GM19328 (cell line): ENCODE results near the gene HSDL1.

Experiments
- ATAC-seq: cut with Tn5 transposase; IDR thresholded peaks from one replicate; pipeline ENCODE4 v1.9.1; 2021; ENCODE audit warnings: mild to moderate bottlenecking, moderate library complexity; ENCODE audit not compliant: unreplicated experiment

Gene HSDL1

DNA sequence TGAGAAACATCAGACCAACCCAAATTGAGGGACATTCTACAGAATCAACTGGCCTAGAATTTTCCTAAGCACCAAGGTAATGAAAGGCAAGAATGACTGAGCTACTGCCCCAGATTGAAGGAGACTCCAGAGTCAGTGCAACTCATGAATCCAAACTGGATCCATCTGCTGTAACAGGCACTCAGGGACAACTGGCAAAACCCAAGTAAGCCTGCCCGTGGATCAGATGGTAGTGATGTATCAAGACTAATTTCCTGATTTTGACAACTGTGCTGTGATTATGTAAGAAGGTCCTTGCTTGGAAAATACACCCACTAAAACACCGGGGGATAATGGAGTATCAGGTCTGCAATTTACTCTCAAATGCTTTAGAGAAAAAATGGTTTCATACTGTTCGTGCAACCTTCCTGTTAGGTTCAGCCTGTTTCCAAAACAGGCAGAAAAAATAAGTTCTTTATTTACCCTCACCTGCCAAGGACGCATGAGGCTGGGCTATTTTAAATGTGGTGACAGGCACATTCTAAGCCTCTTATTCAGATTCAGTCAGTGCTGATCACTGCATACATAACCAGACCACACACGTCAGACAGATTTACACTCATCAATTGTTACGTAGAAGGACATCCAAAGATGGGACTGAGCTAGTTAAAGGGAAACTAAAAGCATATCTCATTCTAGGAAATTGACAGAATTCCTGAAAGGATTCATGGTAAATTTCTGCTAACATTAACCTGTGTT lies 35.2 kb downstream of the HSDL1 start:
- ATAC-seq: no peak

DNA sequence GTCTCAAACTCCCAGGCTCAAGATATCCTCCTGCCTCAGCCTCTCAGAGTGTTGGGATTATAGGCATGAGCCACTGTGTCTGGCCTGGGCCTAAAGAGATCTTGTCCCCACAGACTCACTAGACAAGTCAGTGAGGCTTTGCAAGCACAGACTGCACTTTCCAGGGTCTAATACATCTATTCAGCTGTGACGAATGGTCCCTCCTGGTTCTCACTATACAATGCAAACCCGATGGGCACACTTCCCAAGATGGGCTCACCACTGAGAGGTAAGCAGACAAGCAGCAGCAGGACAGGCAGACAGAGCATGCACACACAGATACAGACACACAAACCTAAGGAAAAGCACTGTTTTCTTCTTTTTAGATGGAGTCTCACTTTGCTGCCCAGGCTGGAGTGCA lies 37.1 kb downstream of the HSDL1 start:
- ATAC-seq: no peak

DNA sequence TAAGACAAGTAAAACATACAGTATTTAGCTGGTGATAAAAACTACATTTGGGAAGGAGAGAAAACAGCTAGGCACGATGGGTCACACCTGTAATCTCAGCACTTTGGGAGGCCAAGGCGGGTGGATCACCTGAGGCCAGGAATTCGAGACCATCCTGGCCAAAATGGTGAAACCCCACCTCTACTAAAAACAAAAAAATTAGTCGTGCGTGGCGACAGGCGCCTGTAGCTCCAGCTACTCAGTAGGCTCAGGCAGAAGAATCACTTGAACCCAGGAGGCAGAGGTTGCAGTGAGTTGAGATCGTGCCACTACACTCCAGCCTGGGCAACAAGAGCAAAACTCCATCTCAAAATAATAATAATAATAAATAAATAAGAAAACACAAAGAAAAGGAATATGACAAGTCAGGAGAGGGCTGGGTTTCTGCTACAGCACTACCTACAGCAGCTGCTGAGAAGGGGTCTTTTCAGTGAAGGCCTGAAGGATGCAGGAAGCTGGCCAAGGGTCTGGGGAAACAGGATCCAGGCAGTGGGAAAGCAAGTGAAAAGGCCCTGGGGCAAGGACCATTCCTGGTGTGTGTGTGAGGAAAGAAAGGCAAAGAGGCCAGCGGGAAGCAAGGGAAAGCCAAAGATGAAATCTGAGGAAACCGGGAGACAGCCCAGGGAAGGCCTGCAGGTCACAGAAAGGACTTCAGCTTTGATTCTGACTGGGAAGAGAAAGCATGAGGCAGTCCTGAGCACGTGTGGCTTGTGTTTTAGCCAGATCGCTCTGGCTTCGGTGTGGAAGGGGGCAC lies 38.8 kb downstream of the HSDL1 start:
- no peak for ATAC-seq

DNA sequence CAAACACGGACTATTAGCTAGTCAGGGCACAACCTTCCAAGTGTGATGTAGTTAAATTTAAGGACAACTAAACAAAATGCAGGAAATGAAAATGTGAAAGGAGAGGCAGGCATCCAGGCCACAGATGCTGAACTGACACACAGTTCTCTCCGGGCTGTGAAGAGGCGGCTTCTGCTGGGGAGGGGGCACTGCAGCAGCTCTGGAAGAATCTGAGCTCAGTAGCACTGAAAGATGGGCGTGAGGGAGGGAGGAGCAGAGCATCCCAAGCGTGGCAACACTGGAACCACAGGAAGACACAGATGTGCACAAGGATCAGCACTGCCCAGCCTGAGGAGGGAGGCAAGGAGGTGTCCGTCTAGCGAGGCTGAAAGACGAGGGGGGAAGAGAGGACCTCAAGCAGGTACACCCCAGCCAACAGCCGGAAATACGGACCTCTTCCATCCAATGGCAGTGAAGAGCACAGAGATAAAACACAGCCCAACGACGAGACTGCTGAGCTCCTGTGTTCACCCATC lies 39.6 kb downstream of the HSDL1 start:
- ATAC-seq: no peak

DNA sequence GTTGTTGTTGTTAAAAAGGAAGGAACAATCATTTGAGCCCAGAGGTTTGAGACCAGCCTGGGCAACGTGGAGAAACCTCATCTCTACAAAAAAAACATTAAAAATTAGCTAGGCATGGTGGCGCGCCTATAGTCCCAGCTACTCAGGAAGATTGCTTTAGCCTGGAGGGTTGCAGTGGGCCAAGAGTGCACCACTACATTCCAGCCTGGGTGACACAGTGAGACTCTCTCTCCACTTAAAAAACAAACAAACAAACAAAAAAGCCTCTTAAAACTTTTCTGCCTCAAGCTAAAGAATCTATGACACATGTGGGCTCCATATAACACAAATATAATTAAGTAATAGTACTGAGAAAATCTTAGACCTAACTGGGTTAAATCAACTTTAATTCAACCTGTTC lies 40.7 kb downstream of the HSDL1 start:
- no peak for ATAC-seq

DNA sequence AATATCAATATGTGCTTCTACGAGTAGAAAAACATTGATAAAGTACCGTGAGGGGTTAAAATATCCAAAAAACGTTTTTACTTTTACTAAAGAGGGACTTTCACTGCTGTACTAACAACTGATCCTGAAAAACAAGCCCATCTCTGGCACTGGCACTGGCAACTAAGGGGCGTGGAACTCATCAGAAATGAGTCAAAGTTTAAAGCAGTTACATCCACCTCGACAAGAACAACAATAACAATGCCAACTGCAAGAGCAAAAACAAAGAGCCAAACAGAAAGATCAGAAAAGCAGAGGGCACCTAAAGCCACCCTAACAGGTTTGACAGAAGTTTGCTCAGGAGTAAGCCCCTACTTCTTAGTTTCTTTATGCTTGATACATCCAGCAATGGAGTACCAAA lies 41.3 kb downstream of the HSDL1 start:
- ATAC-seq: no peak

DNA sequence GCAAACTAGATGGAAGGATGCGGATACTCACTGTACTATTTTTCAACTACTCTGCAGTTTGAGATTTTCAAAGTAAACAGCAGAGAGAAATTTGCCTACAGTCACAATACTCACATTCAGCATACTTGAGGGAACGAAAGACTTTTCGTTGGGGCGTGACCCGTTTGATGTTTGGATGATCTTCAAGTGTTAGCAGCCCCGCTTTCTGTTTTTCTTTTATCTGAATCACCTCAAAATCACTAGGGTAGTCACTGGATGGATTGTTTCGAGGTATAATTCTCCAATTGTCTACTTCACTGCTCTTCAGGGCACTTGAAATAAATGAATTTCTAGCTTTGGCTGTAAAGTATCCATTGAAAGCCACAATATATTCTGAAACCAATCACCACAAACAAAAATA lies 46.0 kb downstream of the HSDL1 start:
- ATAC-seq: no peak

DNA sequence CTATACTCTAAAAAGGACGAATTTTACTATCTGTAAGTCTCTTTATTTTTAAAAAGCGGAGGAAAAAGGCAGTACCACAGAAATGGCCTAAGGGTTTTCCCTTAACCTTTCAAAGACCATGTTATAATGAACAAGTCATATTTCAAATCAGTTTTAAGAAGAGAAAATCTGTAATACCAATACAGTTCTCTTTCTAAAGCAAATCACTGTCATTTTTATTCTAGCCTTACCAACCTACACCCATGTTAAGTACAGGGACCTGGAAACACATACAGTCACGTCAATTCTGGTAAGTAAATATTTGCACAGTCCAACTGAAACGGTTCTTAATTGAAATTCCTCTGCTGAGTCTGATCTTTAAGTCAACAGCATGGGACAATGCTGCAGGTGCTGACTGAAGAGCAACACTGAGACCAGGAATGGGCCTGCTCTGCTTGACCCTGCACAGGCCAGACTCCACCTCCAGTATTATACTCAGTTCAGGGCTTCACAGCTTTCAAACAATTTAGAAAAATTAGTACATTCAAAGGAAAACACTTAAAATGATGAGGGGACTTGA lies 48.5 kb downstream of the HSDL1 start:
- ATAC-seq: no peak

DNA sequence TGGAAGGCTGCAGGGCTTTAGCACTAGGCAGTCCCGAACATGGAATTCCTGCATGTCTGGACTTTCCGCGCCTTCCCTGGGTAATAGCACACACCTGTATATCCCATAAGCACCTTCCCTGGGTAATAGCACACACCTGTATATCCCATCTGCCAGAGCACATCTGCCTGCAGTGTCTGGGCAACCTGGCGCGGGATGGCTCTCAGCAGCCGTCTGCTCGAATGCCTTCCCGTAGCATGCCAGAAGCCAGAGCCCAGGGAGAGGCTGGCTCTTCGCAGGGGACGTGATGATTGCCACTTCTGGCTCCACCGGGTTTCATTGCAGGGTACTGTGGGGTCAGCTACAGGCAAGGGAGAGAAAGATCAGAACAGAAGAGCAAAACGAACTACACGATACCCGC lies 49.5 kb downstream of the HSDL1 start:
- no peak for ATAC-seq

DNA sequence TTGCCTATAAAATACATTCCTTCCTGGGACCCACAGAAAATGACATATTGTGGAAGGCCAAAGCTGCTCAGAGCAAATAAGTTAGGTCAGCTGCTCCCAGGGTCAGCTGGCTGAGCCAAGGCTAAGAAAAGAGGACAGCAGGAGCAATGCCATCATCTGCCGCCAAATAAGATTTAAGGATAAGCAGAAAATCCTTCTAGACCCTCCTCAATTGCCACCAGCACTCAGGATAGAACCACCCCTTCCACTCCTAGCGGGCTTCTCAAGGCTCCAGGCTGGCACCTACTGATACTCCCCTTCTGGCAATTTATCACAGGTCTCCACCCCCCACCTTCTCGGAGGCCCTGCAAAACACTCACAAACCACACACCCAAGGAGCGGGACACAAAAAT lies 51.1 kb downstream of the HSDL1 start:
- ATAC-seq: no peak

DNA sequence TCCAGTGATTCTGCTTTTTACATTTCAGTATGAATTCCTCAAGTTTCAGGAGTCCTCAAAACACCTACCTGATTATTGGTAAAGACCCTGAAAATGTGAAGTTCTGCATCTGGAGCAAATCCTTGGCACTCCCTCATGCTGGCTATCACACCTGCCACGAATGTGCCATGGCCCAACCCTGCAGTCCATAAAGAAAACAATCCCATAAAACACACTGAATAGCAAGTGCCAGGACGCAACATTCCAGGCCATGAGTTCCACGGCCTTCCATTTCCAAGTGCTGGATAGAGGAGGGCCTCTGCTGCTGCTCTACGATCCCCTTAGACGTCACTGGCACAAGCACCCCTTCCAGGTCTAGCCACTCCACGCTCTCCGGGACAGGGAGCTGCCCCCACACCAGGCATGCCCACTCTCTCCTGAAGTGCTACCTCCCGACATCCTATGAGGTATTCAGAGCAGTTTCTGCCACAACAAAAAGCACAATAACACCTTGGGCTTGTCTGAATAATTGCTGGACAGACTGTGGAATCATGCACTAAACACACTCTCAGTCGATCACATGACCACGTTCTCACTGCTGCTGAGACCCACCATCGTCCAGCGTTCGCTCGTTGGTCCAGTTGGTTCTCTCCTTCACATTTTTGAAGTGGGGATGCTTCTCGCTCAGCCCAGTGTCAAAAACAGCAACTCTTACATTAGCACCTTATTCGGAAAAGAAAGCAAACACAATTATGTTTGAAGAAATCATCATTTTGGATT lies 51.7 kb downstream of the HSDL1 start:
- ATAC-seq: no peak

DNA sequence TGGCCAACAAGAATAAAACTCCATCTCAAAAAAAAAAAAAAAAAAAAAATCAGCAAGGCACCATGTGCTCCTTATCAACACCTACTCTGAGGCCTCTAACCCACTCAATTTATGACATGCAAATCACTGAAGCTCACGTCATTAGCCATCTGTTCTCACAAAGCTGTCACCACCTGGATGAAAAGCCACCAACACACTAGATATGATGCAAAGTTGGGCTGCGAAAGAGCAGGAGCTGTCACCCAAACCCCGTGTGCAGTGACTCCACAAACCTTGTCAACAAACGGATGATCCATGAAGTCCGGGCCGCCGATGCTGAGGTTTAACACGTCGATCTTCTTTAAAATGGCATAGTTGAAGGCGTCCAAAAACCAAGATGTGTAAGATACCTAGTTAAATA lies 53.5 kb downstream of the HSDL1 start:
- ATAC-seq: no peak

DNA sequence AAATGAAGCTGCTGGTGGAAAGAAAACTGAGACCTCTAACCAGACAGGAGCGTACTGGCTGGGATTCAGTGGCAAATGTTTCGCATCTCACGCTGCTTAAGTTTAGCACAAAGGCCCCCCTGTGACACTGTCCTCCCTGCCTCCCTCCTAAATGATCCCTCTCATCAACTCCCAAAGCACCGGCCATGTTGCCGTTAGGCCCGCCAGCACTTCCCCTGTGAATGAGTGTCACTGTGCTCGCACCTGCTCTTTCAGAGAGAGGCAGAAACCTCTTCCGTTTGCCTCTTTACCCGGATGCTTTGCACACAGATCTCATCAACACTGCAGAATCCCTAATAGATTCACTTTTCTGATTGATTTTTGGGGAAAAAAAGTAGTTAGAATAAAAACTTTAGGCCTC lies 54.8 kb downstream of the HSDL1 start:
- ATAC-seq: no peak

DNA sequence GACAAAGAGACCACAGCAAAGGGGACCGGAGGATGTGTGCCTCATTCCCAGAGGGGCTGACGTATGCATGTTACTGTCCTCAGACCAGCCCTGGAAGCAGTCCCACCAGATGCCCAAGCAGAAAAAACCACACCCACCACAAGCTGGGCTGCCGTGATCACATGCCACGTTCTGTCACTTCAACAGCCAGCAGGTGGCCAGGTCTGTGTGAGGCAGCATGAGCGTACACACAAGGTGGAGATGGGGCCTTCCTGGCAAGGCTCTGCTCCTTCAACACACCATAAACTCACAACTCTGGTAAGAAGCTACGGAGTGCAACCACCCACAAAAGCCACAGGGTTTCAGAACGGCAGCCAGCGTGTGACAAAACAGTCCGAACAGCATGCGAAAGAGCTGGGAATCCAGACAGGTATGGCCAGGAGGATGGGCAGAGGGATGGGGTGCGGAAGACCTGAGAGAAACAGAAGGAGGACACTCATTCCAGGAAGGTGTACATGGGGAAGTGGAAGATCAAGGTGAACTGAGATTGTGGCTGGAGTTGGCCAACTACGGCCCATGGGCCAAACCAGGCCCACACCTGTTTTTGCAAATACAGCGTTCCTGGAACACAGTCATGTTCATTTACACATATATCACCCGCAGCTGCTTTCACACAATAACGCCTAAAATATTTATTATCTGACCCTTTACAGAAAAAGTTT lies 56.1 kb downstream of the HSDL1 start:
- peak; percentile 84 for ATAC-seq

DNA sequence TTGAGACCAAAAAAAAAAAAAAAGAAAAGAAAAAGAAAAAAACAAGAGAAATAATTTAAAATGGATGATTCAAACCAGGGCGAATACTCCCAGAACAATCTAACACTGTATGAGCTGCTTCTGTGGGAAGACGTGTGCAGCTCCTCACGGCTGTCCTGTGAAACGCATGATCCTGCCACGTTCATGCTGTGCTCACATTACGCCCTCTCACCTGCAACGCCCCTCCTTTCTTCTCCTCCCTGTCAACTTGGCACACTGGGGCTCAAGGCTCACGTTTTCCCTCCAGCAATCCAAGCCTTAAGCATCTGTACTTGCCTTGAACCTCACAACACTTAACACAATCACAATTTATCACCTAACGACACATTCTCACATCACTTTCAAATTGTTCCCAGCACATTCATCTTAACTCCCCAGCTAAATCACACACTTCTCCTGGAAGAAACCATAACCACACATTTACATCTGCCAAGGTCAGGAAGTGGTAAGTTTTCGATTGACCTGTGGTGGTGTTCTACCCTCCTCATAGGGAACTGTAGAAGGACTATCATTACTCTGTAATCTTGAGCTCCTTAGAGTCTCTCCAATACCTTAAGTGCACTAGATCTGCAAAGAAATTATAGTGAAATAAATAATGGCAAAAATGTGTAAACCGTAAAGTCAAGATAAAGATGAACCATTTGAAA lies 57.4 kb downstream of the HSDL1 start:
- no peak for ATAC-seq

DNA sequence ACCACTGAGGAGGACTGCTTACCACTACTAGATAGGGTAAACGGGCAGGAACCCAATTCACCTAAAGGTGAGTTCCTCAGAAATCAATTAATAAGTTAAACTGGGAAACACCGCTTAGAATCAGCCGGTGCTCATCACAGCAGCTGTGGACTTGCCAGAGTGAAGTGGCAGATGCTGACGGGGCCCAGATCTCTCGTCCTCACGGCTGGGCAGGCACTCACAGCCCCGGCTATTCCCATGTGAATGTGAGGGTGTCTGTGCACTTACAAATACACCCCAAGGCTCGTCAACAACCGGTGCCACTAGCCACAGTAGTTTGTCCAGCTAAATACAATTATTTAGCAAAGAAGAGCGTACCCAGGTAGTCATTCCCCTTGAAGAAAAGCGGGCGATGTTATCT lies 58.0 kb downstream of the HSDL1 start:
- no peak for ATAC-seq

DNA sequence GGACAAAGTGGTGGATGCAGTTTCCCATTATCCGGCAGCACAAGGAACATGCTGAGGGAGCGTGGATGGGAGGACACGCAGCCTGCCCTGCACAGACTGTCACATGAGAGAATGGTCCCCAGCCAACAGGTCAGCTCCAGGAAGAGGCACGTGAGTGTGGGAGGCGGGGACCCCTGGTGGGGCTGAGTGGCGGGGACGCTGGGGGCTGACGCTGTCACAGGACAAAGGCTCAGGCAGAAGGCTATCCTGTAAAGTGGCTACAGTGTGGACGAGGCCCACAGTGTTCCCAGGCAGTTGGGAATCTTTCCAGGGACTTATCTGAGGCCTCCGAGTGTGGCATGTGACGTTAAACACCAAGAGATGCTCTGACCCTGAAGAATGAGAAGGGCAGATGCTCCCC lies 58.6 kb downstream of the HSDL1 start:
- ATAC-seq: no peak

DNA sequence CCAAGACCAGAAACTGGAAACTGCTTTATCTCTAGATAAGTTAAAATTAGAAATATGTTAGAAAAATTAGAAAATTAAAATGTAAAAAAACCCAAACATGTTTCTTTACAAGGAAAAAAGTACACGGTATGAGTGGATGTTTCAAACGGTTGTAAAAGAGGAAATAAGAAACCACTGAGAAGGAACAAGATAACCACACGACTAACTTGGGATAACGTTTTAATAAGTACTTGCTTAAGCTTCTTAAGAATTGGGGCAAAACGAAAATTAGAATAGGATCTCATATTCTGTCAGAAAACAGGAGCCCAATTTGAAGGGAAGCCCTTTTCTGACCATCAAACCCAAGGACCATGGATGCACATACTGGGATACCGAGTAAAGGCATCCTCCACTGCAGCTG lies 59.2 kb downstream of the HSDL1 start:
- ATAC-seq: no peak

DNA sequence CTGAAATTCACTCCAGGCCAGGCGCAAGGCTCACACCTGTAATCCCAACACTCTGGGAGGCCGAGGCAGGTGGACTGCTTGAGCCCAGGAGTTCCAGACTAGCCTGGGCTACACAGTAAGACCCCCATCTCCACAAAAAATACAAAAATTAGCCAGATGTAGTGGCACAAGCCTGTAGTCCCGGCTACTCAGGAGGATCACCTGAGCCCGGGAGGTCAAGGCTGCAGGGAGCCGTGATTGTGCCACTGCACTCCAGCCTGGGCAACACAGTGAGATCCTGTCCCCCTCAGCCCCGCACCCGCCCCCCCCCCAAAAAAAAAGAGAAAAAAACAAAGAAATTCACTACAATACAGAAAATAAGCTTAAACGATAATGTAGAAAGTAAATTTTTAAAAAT lies 59.7 kb downstream of the HSDL1 start:
- ATAC-seq: no peak

DNA sequence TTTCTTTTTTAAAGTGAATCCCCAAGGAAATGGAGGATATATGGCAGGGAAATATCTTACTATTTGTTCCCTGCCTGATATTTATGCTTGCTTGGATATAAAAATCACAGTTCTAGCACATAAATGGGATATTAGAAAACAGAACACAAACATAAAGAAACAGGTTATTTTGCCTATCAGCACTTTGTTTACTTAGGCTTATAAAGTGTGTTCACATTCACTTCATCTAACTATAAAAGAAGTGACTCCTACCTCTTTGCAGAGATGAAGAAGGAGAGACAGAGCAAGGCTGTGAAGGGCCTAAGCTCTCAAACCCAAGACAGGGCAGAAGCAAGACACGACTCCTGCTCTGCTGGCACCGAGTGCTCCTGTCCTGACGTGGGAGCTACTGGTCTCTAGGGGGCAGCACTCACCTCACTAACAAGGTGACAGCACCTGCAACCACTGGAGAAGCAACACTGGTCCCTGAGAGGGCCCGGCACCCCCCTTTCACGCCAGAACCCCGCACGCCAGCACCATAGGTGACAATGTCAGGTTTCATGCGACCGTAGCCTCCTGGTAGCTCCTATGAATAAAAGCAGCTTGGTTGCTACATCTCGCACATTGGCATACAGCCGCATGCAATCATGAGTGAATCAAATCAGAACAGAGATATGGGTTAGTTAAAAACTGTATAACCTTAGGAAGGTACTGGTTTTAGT lies 60.3 kb downstream of the HSDL1 start:
- ATAC-seq: no peak
